Breast epithelium (tissue), 4 donors: Measurements from ENCODE around the gene WDR86. TPM values are rescaled to one million over a fixed set of nuclear protein-coding genes. Genes with fewer than 3 reads are reported as not detected.
A peak's percentile ranks its signal among the peaks of the same experiment; 100 is the strongest.

ENCODE experiments used
- DNase-seq, 2 donors: peaks; one replicate each; pipeline ENCODE4 v3.0.0-alpha.2; 2019; ENCODE audit warnings: low spot score in 2 of 2
- H3K27ac ChIP-seq, 2 donors: fragments of 200-600 bp; sonication (generic) in 1 of 2; one replicate each; pipeline ENCODE4 v1.5.1; 2016 to 2019; ENCODE audit warnings: mild to moderate bottlenecking in 1 of 2
- H3K27me3 ChIP-seq, 2 donors: fragments of 200-600 bp; sonication (generic) in 1 of 2; one replicate each; pipeline versions ENCODE4 v1.5.1 to v1.6.0; 2017 to 2019; ENCODE audit warnings: control low read depth in 1 of 2, mild to moderate bottlenecking in 1 of 2
- H3K36me3 ChIP-seq: fragments of 200-600 bp; one replicate; pipeline ENCODE4 v1.5.1; 2019
- H3K4me1 ChIP-seq, 2 donors: fragments of 200-600 bp; sonication (generic); one replicate each; pipeline ENCODE4 v1.5.1; 2016 to 2019; ENCODE audit warnings: control low read depth in 1 of 2
- H3K4me3 ChIP-seq, 3 donors: fragments of 200-600 bp; sonication (generic); 1 replicate in 2 of 3; 2 replicates in 1 of 3; pipeline ENCODE4 v1.5.1; 2016 to 2019; ENCODE audit warnings: mild to moderate bottlenecking in 3 of 3, moderate library complexity in 2 of 3
- H3K9me3 ChIP-seq, 2 donors: fragments of 200-600 bp; sonication (generic) in 1 of 2; one replicate each; pipeline ENCODE4 v1.5.1; 2016 to 2019; ENCODE audit warnings: control low read depth in 1 of 2
- POLR2A ChIP-seq: fragments of 450-650 bp; IDR thresholded peaks from one replicate; pipeline ENCODE4 v1.6.1; 2016; ENCODE audit warnings: antibody characterized with exemption, mild to moderate bottlenecking, moderate library complexity
- POLR2AphosphoS5 ChIP-seq, 3 donors: sonication (generic); formaldehyde crosslinking; IDR thresholded peaks; one replicate each; pipeline ENCODE4 v1.6.1; 2017; ENCODE audit warnings: antibody characterized with exemption in 3 of 3
- intact Hi-C: fragments of 100-400 bp; cut with DNase I; formaldehyde crosslinking; loops from one replicate; pipeline ENCODE4 v1.15.1; 2023; ENCODE audit warnings: low total_unique reads
- total RNA-seq, 3 donors: library from RNA; depleted of rRNA; stranded (reverse); fragments of >200 nt; gene quantifications; one replicate each; pipeline ENCODE4 v1.1.0, GENCODE V29; 2016
- TF ChIP-seq, protein P1 (sequence below), 3 donors: fragments of 450-650 bp; IDR thresholded peaks; one replicate each; pipeline ENCODE4 v1.5.1; 2016 to 2017; ENCODE audit warnings: antibody characterized with exemption in 3 of 3, mild to moderate bottlenecking in 3 of 3, moderate library complexity in 3 of 3

Gene WDR86
- total RNA-seq, 3 donors from 2014 or later, result 15.5 to 61.5 (median 57.0) TPM

DNA sequence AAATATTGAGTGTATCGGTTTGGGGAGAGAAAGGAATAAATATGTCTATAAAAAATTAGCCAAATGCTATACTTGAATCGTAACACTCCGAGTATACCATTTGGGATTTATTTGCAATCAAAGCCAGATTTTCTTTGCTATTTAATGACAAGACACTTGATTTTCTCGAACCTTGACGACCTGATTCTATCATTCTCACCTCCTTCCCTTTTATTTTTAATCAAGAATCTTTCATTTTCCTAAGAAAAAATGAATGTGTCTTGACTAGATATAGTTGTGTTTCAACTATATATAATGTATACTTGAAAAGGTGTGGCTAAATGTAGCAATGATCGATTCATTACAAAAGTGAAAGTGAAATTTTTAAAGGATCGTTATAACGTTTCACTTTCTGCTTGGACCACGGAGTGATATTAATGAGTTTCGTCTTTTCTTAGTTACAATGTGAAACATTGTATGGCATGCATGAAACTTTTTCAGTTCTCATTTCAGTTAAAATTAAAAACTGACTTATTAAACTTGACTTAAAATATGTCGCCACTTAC lies 67.7 kb downstream of the WDR86 start:
- Histone ChIP-seq H3K4me3 (peak overlapping the region; percentile 77 to 93 (median 86)), H3K4me1 (peaks cover 0 to 11% of the 10 kb centered on the region in 2 donors), H3K9me3 (no peaks in the 10 kb centered on the region), H3K27me3 (no peaks in the 10 kb centered on the region), H3K27ac (peak overlapping the region; percentile 87 to 91), H3K36me3 (no peaks in the 10 kb centered on the region)
- TF ChIP-seq, protein P1, sequence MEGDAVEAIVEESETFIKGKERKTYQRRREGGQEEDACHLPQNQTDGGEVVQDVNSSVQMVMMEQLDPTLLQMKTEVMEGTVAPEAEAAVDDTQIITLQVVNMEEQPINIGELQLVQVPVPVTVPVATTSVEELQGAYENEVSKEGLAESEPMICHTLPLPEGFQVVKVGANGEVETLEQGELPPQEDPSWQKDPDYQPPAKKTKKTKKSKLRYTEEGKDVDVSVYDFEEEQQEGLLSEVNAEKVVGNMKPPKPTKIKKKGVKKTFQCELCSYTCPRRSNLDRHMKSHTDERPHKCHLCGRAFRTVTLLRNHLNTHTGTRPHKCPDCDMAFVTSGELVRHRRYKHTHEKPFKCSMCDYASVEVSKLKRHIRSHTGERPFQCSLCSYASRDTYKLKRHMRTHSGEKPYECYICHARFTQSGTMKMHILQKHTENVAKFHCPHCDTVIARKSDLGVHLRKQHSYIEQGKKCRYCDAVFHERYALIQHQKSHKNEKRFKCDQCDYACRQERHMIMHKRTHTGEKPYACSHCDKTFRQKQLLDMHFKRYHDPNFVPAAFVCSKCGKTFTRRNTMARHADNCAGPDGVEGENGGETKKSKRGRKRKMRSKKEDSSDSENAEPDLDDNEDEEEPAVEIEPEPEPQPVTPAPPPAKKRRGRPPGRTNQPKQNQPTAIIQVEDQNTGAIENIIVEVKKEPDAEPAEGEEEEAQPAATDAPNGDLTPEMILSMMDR (IDR thresholded peaks at IDR 0.05), result no peak
- TF ChIP-seq POLR2A (no peak), POLR2AphosphoS5 (IDR thresholded peaks at IDR 0.05) (no peak)
- intact Hi-C loops, result no loop called here
- DNase-seq, result no peak

DNA sequence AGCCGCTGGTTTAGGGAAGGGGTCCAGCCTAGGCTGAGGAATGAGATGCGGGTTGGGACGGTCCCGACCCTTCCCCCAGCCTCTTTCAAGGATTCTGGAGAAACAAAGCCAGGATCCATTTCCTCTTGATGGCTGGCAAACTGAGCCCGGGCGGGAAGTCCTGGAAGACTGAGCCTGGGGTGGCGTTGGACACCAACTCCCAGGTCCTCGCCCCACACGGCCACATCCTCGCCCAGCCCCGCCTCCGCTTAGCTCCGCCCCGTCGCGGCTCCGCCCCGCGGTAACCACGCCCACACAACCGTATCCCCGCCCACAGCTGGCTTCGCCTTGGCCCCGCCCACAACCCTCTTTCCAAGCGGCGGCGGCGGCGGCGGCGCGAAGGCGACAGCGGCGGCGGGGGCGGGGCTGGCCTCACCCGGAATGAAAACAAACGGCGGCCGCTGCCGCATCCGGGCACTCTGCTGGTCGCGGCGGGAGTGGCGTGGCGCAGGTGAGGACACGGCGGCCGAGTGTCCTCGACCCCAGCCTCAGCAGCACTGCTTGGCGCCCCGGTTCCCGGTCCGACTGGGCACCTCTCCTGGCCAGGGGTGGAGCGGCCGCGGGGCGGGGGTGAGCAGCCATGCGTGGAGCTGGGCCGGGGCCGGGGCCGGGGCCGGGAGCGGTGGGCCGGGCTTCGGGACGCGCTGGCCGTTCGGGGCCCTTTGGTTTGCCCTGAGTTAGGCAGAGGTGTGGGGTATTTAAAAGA lies 68.3 kb downstream of the WDR86 start, which contains the start of gene NUB1:
Gene NUB1, plus strand, starts transcription at position 456 of the 745 bp plus-strand sequence. CDS start 3,538 bp downstream, outside the sequence.
- Histone ChIP-seq H3K27me3 (no peaks in the 10 kb centered on the region), H3K36me3 (no peaks in the 10 kb centered on the region), H3K27ac (peak within 1 kb of the TSS; percentile 87 to 91), H3K4me3 (peak within 1 kb of the TSS; percentile 77 to 93 (median 86)), H3K9me3 (no peaks in the 10 kb centered on the region), H3K4me1 (peaks cover 0 to 11% of the 10 kb centered on the region in 2 donors)
- TF ChIP-seq, protein P1 (IDR thresholded peaks at IDR 0.05), result peak in 1 of 3 donors; percentile 22
- TF ChIP-seq POLR2AphosphoS5 (IDR thresholded peaks at IDR 0.05), result peak; percentile 66 to 88 (median 82)
- peak; percentile 35 for TF ChIP-seq POLR2A
- DNase-seq, result peak; percentile 88 to 91
- intact Hi-C loops, result no loop called here

DNA sequence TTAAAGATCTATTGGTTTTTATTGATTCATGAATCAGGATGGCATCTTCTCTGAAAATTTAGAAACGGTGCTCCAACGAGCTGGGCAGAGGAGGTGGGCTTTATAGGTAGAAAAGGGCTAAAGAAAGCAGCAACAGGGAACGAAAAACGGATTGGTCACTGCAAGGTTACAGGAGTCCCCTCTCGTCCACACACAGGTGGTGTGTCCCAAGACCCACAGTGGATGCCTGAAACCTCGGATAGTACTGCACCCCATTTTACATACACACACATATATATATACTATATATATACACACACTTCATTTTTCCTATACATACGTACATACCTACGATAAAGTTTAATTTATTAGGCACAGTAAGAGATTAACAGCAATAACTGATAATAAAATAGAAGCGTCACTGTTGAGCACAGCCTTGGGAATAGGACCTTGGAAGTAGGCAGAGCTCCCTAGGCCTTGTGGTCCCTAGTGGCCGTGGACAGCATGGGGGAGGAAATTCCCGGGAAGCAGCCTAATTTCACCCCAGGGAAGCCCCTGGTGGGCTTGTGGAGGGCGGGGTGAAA lies 69.0 kb downstream of the WDR86 start:
- no peaks in the 10 kb centered on the region for H3K9me3 ChIP-seq
- H3K4me1 ChIP-seq, result peaks cover 0 to 11% of the 10 kb centered on the region in 2 donors
- no peaks in the 10 kb centered on the region for H3K36me3 ChIP-seq
- H3K4me3 ChIP-seq, result peak overlapping the region; percentile 77 to 93 (median 86)
- H3K27ac ChIP-seq, result peak overlapping the region; percentile 87 to 91
- no peak for DNase-seq
- H3K27me3 ChIP-seq, result no peaks in the 10 kb centered on the region
- intact Hi-C loops, result no loop called here
- TF ChIP-seq, protein P1 (IDR thresholded peaks at IDR 0.05), result no peak
- TF ChIP-seq POLR2AphosphoS5 (IDR thresholded peaks at IDR 0.05) (no peak), POLR2A (no peak)

DNA sequence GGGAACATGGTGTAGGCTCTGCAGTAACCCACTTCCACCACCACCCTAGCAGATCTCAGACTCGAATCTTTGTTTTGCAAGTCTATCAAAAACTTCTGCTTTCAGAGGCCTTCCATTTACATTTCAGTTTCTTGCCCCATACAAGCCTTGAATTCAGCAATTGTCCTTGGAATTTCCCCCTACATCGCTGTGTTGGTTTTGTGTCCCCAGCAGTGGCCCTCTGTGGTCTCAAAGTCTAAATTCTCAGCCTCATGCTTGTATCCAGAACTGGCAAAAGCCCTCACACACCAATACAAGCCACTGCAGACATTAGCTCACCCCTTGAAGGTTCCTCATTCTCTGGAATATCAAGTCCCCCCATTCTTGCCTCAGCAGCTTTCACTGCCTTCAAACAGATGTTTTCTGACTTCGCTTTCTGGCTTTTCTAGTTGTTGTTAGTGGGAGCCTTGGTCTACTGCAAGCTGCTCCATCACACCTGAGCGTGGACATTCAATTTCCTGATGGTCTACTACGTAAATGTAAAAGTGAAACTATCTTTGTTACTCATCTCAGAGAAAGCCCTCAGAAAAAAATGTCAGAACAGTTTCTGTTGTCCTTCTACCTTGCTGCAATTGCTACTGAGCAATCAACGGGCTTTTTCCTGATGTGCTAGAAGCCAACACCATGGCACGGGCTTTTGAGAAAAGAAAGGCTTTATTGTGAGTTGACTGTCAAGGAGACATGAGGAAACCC lies 70.0 kb downstream of the WDR86 start:
- no peaks in the 10 kb centered on the region for H3K9me3 ChIP-seq
- TF ChIP-seq, protein P1 (IDR thresholded peaks at IDR 0.05), result no peak
- TF ChIP-seq POLR2A (no peak), POLR2AphosphoS5 (IDR thresholded peaks at IDR 0.05) (no peak)
- H3K4me1 ChIP-seq, result peaks cover 0 to 11% of the 10 kb centered on the region in 2 donors
- H3K27ac ChIP-seq, result peak overlapping the region; percentile 48 to 87
- no peaks in the 10 kb centered on the region for H3K36me3 ChIP-seq
- DNase-seq, result no peak
- intact Hi-C loops, result no loop called here
- no peaks in the 10 kb centered on the region for H3K27me3 ChIP-seq
- peak overlapping the region in 1 of 3 donors; percentile 27 for H3K4me3 ChIP-seq
